ENCODE results near the gene HPCAL1.
"Not testable (repeated sequence)": the region's sequence is repeated elsewhere in the genome, so short reads cannot be mapped to it uniquely, and the experiment has no call there.

The HPCAL1 gene

DNA sequence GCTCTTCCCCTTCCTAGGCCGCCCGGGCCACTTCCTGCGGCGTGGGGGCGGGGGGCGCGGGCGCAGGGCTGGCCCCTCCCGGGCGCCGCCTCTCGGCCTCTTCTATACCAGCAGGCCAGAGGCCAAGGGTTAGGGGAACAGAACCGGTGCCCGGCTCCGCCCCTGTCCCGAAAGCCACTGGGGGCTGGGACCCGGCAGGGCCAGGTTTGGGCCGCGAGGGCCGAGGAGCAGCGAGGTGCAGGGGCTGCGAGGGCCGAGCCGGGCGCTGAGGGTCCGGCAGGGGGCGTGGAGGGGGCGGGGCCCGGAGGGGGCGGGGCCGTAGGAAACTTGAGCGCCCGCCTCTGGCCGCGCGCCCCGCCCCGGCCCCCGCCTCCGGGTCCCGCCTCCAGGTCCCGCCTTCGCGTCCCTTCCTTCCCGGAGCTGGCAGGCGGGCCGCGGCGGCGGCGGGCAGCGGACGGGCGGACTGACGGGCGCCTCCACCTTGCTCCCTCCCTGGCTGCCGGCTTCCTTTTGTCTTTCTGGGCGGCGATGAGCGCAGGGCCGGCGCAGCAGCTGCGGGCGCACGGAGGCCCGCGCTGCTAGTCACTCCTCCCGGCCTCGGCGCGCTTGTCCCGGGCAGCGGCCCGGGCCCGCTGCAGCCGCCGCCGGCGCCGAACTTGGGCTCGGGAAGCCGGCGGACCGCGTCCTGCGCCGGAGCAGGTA lies at the start of gene HPCAL1:
HPCAL1 (plus strand) TSS at position 426 of the 702 bp plus-strand sequence. CDS start 116,854 bp downstream, outside the sequence.
- peak; percentile 93 for DNase-seq (ENCODE audit: low read depth)

DNA sequence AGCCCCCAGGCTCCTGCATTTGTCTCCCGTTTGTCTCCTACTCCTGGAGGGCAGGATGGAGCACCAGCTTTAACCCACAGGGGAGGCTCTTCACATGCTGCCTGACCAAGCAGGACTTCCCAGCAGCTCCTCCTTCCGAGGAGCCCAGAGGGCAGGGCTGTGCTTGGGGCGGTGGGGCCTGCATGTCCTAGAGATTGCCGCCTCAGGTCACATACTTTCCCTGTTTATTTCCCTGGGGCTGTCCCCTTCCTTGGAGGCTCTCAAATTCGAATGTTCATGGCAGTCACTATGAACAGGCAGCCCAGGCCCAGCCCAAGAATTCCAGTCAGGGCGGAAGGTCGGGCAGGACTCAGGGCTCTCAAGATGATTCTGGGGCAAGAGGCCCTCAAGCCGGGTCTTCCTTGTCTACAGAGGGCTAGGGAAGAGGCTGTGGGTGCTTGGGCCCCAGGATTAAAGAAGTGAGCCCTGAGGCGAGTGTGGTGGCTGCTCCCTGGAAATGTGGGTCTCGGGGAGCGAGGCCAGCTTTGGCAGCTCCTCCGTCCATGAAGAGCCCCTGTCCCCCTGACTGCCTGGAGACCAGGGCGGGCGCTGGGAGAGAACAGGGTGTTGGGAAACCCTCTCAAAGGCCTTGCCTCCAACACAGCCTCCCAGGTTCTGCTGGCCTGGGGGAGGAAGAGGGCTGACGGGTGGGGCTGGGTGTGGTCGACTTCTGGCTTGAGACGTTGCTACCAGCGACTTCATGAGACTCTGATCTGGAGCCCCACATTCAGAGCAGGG lies 48.9 kb upstream of the HPCAL1 start:
- no peak for DNase-seq (ENCODE audit: low read depth)

DNA sequence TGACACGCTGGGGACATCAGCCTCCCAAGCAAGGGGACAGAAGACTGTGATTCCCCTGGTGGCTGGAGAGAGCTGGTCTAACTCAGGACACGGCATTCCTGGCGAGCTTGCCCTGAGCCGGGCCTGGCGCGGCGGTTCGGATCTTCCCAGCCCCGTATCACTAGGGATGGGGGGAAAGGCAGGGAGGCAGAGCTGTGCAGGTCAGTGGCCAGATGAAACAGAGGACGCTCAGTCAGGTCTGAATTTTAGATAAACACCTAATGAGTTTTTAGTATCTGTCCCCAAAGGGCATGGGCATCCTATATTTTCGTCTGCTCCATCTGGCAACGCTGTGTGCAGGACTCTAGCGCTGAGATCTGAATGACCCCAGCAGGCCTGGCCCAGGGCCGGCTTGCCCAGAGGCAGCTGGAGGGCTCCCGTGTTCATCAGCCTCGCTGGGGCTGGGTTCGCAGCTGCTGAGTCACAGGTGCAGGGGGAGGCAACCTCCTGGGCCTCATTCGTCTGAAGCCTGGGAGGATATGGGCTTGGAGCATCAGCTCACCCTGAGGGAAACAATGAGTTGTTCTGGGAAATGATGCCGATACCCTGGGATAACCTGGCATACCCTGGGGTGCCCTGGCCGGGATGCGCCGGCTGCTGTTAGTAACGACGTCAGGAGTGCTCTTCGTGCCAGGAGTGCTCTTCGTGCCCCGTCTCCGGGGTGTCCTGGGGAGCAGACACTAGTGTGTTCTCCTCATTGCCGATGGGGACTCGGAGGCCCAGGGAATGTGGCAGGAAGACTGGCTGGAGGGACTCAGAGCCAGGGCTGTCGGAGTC lies 48.1 kb upstream of the HPCAL1 start:
- no peak for DNase-seq (ENCODE audit: low read depth)

DNA sequence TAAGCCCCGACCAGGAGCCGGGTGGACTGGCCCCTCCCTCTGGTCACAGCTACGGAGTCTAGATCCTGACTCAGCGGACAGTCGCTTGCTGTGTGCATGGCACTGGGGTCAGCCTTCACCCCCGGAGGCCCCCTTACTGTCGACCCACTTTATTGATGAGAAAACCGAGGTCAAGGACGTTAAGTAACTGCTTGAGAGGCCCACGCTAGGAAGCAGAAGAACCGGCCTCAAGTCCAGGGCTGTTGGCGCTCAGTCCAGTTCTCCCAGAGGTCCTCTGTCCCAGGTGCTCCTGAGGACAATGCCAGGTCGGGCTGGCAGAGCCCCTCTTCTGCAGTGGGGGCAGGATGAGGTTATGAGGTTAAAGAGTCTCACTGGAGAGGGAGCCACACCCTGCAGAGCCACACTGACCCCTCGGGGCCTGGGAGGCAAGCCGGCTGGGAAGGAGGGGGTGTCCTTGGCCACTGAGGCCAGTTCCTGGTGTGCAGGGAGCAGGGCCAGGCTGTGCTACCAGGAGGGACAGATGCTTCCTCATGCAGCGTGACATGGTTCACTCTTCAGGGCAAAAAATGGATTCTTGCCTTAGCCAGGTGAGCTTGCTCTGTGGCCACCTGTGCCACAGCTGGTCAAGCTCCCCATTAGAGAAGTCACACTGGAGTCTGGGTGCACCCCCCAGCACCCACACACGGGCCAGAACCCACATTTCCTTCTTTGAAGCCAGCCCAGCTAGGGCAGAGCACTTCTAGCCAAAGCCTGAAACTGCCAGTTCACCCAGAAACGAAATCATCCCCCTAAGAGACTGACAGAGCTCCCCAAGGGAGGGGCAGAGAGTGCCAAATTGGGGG lies 47.3 kb upstream of the HPCAL1 start:
- DNase-seq (ENCODE audit: low read depth) = no peak

DNA sequence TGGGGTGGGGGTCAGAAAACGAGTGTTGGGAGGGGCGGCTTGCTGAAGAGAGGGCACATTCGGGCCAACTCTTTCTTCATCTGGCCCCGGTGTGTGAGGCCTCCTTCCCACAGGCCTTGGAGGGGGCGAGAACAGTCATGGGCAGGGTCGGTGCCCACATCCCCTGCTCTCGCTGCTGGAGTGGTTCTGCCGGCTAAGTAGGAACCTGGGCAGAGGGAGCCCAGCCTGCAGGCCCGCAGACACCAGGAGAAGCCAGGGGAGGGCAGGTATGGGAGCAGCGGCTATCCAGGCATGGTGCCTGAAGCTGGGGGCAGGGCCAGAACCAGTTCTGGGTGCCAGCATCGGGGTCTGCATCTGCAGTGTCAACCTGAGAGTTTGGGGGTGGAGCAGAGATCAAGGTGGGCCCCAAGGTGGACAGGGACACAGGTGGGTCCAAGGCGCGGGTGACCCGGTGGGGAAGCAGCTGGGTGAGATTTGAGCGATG lies 46.6 kb upstream of the HPCAL1 start:
- no peak for DNase-seq (ENCODE audit: low read depth)

DNA sequence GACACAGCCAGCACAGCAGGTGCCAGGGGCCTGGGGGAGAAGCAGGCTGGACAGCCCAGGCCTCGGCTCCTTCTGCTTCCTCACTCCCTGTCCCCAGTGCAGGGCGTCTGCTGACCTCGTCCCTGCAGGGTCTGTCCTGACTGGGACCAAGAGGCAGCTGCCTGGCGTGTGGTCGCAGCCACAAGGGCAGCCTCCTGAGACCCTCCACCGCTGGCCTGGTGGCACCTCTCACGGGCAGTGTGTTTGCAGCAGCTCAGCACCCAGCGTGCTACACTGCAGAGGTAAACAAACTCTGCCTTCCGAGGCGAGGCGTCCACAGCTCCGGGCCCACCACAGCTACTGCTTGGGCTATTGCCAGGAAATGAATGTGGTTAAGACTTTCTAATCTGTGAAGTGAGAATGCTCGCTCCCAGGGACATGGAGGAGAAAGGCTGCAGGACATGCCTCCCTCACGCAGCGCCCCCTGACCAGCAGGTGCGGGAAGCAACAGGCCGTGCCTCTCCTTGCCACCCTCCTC lies 46.1 kb upstream of the HPCAL1 start:
- DNase-seq (ENCODE audit: low read depth) = no peak

DNA sequence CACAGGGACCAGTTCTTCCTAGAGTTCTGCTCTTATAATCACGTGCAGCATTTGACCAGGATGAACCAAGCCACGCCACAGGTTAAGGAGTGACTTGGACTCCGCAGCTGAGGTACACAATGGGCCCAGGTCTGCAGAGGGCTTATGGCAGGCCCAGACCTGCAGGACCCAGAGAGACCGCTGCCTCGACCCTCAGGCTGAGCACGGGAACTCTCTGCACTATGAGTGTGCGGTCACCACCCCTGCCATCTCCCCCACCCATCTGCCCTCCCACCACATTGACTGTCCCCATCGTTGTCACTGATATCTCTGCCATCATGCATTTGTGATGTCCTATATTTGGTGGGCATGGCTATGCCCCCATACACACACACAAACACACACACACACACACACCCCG lies 45.7 kb upstream of the HPCAL1 start:
- no peak for DNase-seq (ENCODE audit: low read depth)

DNA sequence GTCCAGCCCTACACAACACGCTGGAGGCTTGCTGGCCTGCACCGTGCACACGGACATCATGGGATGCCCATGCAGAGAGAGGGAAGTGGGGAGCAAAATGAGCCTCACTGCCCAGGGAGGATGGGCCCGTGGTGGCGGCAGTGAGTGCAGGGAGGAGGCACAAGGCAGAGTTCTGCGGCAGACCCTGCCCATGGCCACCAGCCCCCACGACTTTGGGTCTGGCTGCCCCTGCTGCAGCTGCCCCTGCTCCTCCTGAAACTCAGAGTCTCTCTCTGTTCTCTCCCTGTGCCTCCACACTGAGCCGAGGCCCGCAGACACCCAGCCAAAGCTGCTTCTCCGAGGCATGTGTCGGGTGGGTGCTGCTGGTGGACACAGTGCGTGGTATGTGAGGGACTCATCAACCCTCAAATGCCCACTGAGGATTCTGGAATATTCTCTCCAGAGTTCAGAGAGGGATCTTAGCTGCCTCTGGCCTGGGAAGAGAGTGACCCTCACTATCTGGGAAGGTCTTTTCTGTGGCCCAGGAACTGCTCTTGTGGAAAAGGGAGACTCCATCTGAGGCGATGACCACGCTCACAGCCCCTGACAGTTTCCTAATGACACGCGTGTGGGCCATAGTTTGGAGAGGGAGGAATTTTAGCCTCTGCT lies 45.1 kb upstream of the HPCAL1 start:
- DNase-seq (ENCODE audit: low read depth) = no peak

DNA sequence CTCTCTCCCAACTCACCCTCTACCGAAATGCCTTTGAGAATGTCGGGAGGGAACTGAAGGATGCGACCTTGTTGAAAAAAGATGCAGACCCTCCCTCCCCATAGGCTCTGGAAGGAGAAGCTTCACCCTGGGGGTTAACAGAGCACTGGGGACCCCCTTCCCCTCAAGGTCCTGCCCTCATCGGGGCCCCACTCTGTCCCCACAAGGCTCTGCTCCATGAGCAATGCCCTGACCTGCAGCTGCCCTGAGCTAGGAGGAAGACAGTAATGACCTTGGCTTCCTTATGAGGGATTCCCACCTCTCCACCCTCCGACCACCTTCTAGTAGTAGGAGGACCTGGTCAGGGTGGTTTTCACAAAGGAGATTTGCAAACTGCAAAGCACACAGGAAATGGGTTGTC lies 44.4 kb upstream of the HPCAL1 start:
- no peak for DNase-seq (ENCODE audit: low read depth)

DNA sequence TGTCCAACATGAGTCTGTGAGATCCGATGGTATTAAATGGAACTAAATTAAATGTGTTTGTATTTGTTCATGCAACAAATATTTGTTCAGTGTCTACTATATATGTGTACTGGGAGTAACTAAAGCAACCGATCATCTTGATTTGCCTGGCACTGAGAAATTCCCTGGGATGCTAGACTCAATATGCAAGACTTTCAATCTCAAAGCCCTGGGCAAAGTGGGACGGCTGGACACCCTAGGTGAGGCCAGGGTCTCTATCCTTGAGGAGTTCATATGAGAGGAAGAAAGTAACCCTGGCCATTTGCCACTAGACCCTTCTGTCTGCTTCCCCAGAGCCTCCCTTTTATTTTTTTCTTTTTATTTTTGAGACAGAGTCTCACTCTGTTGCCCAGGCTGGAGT lies 44.0 kb upstream of the HPCAL1 start:
- DNase-seq (ENCODE audit: low read depth) = no peak

DNA sequence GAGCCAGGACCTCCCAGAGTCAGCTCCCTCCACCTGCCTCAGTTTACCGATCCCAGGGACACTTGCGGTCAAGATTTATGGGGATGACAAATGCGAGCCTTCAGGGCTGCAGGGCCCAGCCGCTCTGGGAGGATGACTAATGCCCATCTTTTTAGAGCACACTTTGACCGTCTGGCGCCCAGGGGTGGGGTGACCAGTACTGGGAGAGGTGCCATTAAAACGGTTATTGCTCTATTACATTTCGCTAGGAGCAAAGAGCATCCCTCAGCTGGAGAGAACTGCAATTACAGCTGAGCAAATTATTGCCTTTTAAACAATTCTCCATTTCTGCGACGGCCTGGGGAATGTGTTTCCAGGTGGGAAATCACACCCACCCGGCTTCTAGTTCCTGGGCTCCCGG lies 42.6 kb upstream of the HPCAL1 start:
- DNase-seq (ENCODE audit: low read depth) = no peak

DNA sequence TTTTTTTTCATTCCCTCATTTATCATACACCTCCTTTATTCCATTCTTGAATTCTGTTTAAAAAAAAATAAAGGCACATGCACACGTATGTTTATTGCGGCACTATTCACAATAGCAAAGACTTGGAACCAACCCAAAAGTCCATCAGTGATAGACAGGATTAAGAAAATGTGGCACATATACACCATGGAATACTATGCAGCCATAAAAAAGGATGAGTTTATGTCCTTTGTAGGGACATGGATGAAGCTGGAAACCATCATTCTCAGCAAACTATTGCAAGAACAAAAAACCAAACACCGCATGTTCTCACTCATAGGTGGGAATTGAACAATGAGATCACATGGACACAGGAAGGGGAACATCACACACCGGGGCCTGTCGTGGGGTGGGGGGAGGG lies 39.2 kb upstream of the HPCAL1 start:
- not testable (repeated sequence) for DNase-seq (ENCODE audit: low read depth)

DNA sequence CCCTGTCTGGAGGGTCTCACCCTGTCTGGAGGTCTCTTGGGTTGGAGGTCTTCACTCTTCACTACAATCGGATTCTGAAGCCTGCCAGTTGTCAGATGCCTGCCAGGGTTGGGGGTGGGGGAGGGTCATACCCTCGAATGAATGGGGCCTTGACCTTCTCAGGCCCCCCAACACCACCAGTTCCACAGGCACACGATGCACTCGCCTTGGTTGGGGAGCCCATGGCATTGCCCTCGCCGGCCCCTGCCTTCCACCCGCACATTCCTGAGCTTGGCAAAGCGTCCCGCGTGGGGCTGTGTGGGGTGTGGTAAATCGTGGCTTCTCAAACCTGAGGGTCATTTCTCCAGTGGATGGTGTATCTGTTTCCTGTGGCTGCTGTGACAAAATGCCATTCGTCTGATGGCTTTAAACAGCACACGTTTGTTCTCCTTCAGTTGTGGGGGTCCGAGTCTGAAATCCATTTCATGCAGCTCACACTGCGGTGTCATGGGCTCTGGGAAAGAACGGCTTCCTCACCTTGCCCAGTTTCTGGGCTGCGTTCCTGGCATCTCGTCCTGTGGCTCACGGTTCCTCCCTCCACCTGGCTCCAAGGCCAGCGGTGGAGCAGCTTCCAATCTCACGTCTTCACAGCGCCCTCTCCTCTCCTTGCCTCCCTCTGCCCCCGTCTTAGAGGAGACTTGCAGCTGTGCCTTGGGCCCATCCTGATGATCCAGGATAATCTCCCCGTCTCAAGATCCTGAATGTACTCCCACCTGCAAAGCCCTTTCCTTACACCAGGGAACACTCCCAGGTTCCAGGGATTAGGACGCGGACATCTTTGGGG lies 38.0 kb upstream of the HPCAL1 start:
- no peak for DNase-seq (ENCODE audit: low read depth)

DNA sequence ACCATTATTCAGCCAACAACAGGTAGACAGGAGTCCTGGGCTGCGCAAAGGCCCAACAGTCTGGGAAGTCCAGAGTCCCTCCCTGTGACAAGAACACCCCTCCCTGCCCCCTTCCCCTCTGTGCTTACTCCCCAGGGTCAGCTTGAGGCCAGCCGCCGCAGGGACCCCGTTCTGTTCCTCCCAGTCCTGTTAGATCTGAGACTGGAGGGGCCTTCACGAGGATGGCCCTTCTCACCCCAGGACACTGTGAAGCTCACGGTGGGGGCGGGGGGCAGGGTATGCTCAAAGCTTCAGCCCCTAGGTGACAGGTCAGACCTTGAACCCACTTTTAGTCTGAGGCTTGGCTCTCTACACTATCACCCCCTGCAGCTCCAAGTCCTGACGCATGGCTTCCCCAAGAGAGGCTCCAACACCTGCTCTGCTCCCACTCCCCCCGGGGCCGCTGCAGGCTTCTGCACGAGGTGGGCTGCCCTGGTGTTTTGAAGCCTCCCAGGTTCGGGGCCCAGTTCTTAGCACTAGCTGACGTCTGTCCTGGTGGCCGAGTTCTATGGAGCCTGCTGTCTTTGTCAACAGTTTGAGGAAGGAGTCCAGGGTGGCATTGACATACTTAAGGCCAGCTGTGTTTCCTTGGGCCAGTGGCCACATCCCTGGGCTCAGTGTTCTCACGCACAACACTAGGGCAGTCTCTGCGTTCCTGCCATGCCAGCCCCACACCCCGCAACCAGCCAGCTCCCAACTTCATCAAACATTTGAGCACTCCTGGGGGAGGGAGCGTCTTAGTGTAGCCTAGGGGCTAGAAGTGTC lies 37.2 kb upstream of the HPCAL1 start:
- DNase-seq (ENCODE audit: low read depth) = no peak

DNA sequence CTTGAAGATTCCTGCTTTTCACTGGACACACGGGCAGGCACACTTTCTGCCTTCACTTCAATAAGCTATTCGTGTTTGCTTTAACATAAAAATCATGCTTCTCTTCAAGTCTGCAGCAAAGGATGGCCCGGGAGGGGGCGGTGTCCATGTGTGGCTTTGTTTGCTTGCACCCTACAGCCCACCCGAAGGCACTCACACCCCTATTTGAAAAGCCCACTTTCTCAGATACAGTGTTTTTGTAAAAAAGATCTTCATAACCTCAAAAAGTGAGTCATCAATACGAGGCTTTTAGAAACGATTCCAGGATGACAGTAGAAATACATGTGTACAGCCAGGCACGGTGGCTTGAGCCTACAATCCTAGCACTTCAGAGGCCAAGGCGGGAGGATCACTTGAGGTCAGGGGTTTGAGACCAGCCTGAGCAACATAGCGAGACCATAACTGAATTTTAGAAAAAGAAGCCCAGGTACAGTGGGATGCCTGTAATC lies 36.5 kb upstream of the HPCAL1 start:
- DNase-seq (ENCODE audit: low read depth) = no peak

DNA sequence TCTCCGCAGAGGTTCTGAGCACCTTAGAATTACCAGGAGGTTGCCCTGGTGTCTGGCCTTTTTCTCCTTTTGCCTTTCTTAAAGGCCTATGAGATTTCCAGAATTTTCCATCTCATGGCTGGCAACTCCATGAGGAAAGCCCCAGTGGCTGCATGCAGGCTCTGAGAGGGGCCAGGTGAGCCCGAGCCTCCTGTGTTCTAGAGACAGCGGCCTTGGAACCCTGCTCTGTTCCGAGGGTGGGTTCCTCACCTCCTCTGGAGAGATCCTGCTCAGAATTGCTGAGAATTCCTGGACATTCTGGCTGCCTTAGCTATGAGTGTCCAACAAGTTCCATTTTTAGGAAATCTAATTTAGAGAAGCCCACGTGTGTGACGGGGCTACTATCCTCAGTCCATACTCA lies 35.7 kb upstream of the HPCAL1 start:
- no peak for DNase-seq (ENCODE audit: low read depth)

DNA sequence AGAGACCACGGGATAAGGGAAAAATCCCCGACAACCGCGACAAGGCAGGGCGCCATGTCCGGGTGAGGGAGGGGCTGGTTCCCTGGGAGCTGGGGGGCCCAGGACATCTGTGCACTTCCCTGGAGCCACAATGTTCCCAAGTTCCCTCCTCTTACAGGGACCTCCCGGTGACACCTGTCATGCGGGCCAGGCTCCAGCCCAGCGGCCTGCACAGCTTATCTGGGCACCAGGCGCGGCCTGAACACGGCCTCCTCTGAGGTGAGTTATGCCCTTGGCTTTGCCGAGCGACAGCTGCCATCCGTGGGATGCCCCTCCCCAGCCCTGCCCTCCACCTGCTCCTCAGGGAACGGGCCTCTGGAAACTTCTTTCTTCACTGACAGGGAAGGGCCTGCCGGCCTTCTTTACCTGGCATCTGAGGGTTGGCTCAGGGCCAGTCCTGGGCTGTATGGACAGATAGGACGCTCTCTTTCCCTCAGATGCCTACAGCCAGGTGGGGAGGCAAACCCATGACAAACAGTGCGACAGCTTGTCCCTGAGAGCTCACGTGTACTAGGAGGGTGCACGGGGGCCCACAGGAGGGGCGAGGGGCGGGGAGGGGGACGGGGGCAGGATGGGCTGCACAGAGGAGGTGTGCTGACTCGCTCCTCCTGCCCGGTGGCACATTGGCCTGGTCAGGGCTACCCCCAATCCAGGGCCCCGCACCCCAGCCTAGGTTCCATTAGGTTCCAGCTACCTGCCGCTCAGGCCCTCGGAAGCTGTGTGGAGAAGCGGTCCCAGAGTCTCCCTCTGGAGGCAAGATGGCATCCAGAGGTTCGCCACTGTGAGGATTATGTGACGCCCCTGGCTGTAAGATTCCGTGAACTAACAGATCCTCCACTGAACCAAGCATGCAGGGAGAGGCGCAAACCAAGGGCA lies 34.9 kb upstream of the HPCAL1 start:
- no peak for DNase-seq (ENCODE audit: low read depth)

DNA sequence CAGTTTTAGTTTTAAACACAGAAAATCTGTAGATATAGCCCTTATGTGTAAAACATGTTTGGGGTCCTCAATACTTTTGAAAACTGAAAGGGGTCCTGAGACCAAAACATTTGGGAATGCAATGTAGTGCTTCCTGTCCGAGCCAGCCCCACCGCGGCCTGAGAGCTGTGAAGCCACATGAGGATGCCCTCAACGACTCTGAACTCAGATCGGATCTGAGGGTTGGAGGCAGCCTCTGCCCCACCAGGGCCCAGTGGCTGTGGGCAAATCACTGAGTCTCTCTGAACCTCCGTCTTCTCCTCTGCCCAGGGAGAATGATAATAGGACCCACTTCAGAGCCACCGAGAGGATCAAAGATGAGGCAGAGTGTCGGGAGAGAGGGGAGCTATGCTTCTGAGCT lies 33.4 kb upstream of the HPCAL1 start:
- no peak for DNase-seq (ENCODE audit: low read depth)

All from CMK (cell line).